ENCODE results near the gene POLN. TPM values are rescaled to one million over a fixed set of nuclear protein-coding genes. Genes with fewer than 3 reads are reported as not detected.
A peak's percentile ranks its signal among the peaks of the same experiment; 100 is the strongest.

The POLN gene
- total RNA-seq, 4 donors from 2014 or later: 0.91 to 8.0 (median 1.2) TPM

GRCh38 chr4:2256781-2257191, 14.9 kb upstream of the POLN start:
- H3K9me3 ChIP-seq: no peaks in the 10 kb centered on the region
- H3K27ac ChIP-seq: peak overlapping the region; percentile 56
- peaks cover 71% of the 10 kb centered on the region for H3K4me1 ChIP-seq
- no peak overlapping the region for H3K4me3 ChIP-seq
- no peaks in the 10 kb centered on the region for H3K27me3 ChIP-seq
- 62% methylated on average over 11 of the region's 12 CpGs for WGBS
- H3K36me3 ChIP-seq: peaks cover 37% of the 10 kb centered on the region
- DNase-seq (ENCODE audit: low spot score in 2 of 2): peak; percentile 69 to 77
- TF ChIP-seq POLR2AphosphoS5 (IDR thresholded peaks at IDR 0.05) (no peak), POLR2A (IDR thresholded peaks at IDR 0.05) (no peak), CTCF (IDR thresholded peaks at IDR 0.05) (no peak), EP300 (IDR thresholded peaks at IDR 0.05) (no peak)

- no peaks in the 10 kb centered on the region for H3K9me3 ChIP-seq
- H3K27me3 ChIP-seq: no peaks in the 10 kb centered on the region
- DNase-seq (ENCODE audit: low spot score in 2 of 2): peak; percentile 60 to 70
- peaks cover 71% of the 10 kb centered on the region for H3K4me1 ChIP-seq
- WGBS: no CpG with 5 or more reads among the region's 8 CpGs
- H3K27ac ChIP-seq: peak overlapping the region; percentile 56
- peaks cover 43% of the 10 kb centered on the region for H3K36me3 ChIP-seq
- no peak for TF ChIP-seq POLR2A (IDR thresholded peaks at IDR 0.05)
- TF ChIP-seq EP300 (IDR thresholded peaks at IDR 0.05): no peak
- no peak for TF ChIP-seq POLR2AphosphoS5 (IDR thresholded peaks at IDR 0.05)
- TF ChIP-seq CTCF (IDR thresholded peaks at IDR 0.05): no peak
- no peak overlapping the region for H3K4me3 ChIP-seq
Observed at GRCh38 chr4:2256156-2256731, 14.3 kb upstream of the POLN start.

DNA sequence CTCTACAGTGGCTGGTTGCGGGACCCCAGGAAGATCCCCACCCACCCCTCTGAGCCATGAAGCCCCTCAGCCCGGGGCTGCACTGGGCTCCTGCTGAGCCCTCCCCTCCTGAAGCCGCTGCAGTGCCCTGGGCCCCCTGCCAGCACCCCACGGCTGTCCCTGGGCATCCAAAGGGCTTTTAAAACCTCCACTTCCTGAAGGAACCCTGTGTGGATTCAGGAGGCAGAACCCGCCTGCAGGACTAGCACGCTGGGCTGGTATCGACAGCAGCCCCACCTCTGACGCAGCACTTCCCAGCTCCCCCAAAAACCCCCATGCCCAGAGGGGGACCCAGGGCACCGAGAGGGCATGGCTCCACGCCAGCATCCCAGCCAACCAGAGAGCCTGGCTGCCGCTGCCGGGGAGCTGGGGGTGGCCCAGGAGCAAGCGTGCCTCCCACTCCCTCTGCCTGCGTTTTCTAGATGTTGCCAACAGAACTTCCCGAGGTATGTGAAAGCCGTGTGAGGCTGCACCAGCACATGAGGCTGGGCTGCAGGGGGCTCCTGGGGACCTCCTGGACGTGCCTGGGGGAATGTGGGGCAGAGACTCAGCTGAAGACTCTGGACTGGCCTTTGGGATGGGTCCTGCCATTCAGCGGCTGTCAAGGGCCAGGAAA, 13.7 kb upstream of the POLN start:
- TF ChIP-seq POLR2A (IDR thresholded peaks at IDR 0.05) (no peak), EP300 (IDR thresholded peaks at IDR 0.05) (no peak), POLR2AphosphoS5 (IDR thresholded peaks at IDR 0.05) (no peak), CTCF (IDR thresholded peaks at IDR 0.05) (no peak)
- DNase-seq (ENCODE audit: low spot score in 2 of 2): peak; percentile 62 to 76
- Histone ChIP-seq H3K4me3 (no peak overlapping the region), H3K27ac (peak overlapping the region; percentile 56), H3K36me3 (peaks cover 49% of the 10 kb centered on the region), H3K4me1 (peaks cover 67% of the 10 kb centered on the region), H3K27me3 (no peaks in the 10 kb centered on the region), H3K9me3 (no peaks in the 10 kb centered on the region)
- WGBS: 32% methylated on average over 7 of the region's 18 CpGs

DNA sequence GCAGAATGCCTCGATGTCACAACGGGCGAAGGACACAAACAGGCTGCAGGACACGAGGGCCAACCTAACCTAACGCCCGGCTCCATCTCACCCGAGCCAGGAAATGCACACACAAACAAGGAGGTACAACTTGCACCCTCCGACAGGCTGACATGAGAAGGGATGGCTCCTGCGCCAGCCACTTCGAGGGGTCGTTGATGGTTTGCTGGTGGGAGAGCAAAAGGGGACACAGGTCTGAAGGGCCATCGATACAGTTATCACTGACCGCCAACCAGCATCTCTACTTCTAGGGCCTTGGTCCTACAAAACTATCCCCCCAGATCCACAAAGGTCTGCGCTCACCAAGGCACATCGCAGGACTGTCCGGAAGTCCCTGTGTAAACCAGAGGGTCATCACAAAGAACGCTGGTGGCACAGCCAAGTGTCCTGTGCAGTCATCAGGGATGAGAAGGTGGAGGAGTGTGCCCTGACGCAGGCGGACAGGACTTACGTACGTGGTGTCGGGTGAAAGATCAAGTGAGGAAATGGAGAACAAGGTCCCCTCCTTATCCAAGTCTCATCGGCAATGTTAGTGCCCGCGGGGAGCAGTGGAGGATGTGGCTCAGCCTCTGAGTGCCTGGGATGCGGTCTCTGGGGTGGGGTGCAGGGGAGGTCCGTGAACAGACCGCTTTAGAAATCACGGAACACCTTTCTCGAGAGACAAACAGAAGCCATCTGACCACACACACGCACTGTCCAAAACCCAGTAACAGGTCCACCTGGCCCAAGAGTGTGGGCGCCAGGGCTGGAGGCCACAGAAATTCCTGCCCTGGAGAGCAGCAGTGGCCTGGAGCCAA, 13.0 kb upstream of the POLN start:
- H3K27me3 ChIP-seq: no peaks in the 10 kb centered on the region
- H3K4me1 ChIP-seq: peaks cover 59% of the 10 kb centered on the region
- no peak for TF ChIP-seq EP300 (IDR thresholded peaks at IDR 0.05)
- TF ChIP-seq POLR2A (IDR thresholded peaks at IDR 0.05): no peak
- no peak for TF ChIP-seq POLR2AphosphoS5 (IDR thresholded peaks at IDR 0.05)
- TF ChIP-seq CTCF (IDR thresholded peaks at IDR 0.05): no peak
- peak; percentile 53 to 65 for DNase-seq (ENCODE audit: low spot score in 2 of 2)
- WGBS: 82% methylated on average over 24 of the region's 32 CpGs
- H3K36me3 ChIP-seq: peaks cover 56% of the 10 kb centered on the region
- H3K4me3 ChIP-seq: no peak overlapping the region
- H3K9me3 ChIP-seq: no peaks in the 10 kb centered on the region
- H3K27ac ChIP-seq: peak overlapping the region; percentile 56
